HG02981 (cell line): Measurements from ENCODE around the gene MGMT.

Source experiments
- ATAC-seq: cut with Tn5 transposase; IDR thresholded peaks from one replicate; pipeline ENCODE4 v1.9.1; 2021; ENCODE audit warnings: mild to moderate bottlenecking, moderate library complexity; ENCODE audit not compliant: unreplicated experiment

MGMT gene

GRCh38 chr10:129703287-129704137 lies 236.5 kb downstream of the MGMT start:
- ATAC-seq = no peak

- ATAC-seq = no peak
Measured at GRCh38 chr10:129704225-129704624, 237.2 kb downstream of the MGMT start.

GRCh38 chr10:129704786-129705525 lies 237.9 kb downstream of the MGMT start:
- ATAC-seq = no peak

- ATAC-seq = no peak
Measured at GRCh38 chr10:129705676-129706075, 238.6 kb downstream of the MGMT start.

GRCh38 chr10:129706081-129706480 lies 239.0 kb downstream of the MGMT start:
- ATAC-seq = no peak

GRCh38 chr10:129706523-129706922 lies 239.5 kb downstream of the MGMT start:
- ATAC-seq = no peak

GRCh38 chr10:129707406-129708388 lies 240.7 kb downstream of the MGMT start:
- ATAC-seq = no peak

GRCh38 chr10:129709101-129709500 lies 242.1 kb downstream of the MGMT start:
- ATAC-seq = no peak

- ATAC-seq = no peak
Measured at GRCh38 chr10:129709627-129710509, 242.8 kb downstream of the MGMT start.

- no peak for ATAC-seq
Measured at GRCh38 chr10:129710510-129710847, 243.4 kb downstream of the MGMT start.

GRCh38 chr10:129711291-129711690 lies 244.2 kb downstream of the MGMT start:
- no peak for ATAC-seq

- no peak for ATAC-seq
Measured at GRCh38 chr10:129712000-129712399, 245.0 kb downstream of the MGMT start.

GRCh38 chr10:129713659-129714265 lies 246.7 kb downstream of the MGMT start:
- no peak for ATAC-seq

GRCh38 chr10:129715805-129716204 lies 248.8 kb downstream of the MGMT start:
- ATAC-seq = no peak

- ATAC-seq = no peak
Measured at GRCh38 chr10:129716211-129716681, 249.2 kb downstream of the MGMT start.

- no peak for ATAC-seq
Measured at GRCh38 chr10:129716881-129717280, 249.8 kb downstream of the MGMT start.

GRCh38 chr10:129717816-129718547 lies 250.9 kb downstream of the MGMT start:
- ATAC-seq = no peak

- ATAC-seq = no peak
Measured at GRCh38 chr10:129718548-129719414, 251.7 kb downstream of the MGMT start.
